MM.1S (cell line): ENCODE data around the gene COQ7.

Experiments used
- DNase-seq: peaks from one replicate; pipeline ENCODE4 v3.0.0-alpha.2; 2015
- H2AFZ ChIP-seq: fragments of 300-600 bp; sonication (generic); 2 replicates; pipeline ENCODE4 v1.6.0; 2016; ENCODE audit warnings: antibody characterized with exemption, low read length
- H3F3A ChIP-seq: fragments of 300-600 bp; sonication (generic); 2 replicates; pipeline ENCODE4 v1.6.1; 2016; ENCODE audit warnings: mild to moderate bottlenecking, antibody characterized with exemption, low read length, moderate library complexity, mixed read lengths; ENCODE audit not compliant: insufficient read depth
- H3K27ac ChIP-seq: fragments of 300-600 bp; sonication (generic); 2 replicates; pipeline ENCODE4 v1.5.1; 2016; ENCODE audit warnings: mild to moderate bottlenecking, low read length
- H3K27me3 ChIP-seq: fragments of 300-600 bp; sonication (generic); replicated peaks from 2 replicates; pipeline ENCODE4 v1.6.0; 2016; ENCODE audit warnings: low read length; ENCODE audit not compliant: insufficient read depth
- H3K36me3 ChIP-seq: fragments of 300-600 bp; sonication (generic); replicated peaks from 2 replicates; pipeline ENCODE4 v1.6.1; 2016; ENCODE audit warnings: mild to moderate bottlenecking, low read length, mixed read lengths; ENCODE audit not compliant: insufficient read depth
- H3K4me1 ChIP-seq: fragments of 300-600 bp; sonication (generic); 2 replicates; pipeline ENCODE4 v1.6.1; 2016; ENCODE audit warnings: low read length, mixed read lengths
- H3K4me2 ChIP-seq: fragments of 300-600 bp; sonication (generic); 2 replicates; pipeline ENCODE4 v1.6.0; 2016; ENCODE audit warnings: low read depth, low read length
- H3K4me3 ChIP-seq: fragments of 300-600 bp; sonication (generic); 2 replicates; pipeline ENCODE4 v1.5.1; 2016; ENCODE audit warnings: low read length, mixed read lengths
- H3K79me2 ChIP-seq: fragments of 300-600 bp; sonication (generic); 2 replicates; pipeline ENCODE4 v1.6.1; 2016; ENCODE audit warnings: mixed run types, low read length, mixed read lengths
- H3K9ac ChIP-seq: fragments of 300-600 bp; sonication (generic); 2 replicates; pipeline ENCODE4 v1.6.1; 2016; ENCODE audit warnings: low read length, mixed read lengths
- H3K9me2 ChIP-seq: fragments of 300-600 bp; sonication (generic); replicated peaks from 2 replicates; pipeline ENCODE4 v1.6.1; 2016; ENCODE audit warnings: mild to moderate bottlenecking, low read length, mixed read lengths; ENCODE audit not compliant: insufficient read depth
- H3K9me3 ChIP-seq: fragments of 300-600 bp; sonication (generic); replicated peaks from 2 replicates; pipeline ENCODE4 v1.6.1; 2016; ENCODE audit warnings: mild to moderate bottlenecking, low read length, mixed read lengths; ENCODE audit not compliant: insufficient read depth
- H4K20me1 ChIP-seq: fragments of 300-600 bp; sonication (generic); 2 replicates; pipeline ENCODE4 v1.6.1; 2016; ENCODE audit warnings: mild to moderate bottlenecking, low read length, moderate library complexity, mixed read lengths; ENCODE audit not compliant: insufficient read depth
- CTCF ChIP-seq: fragments of 300-600 bp; sonication (generic); IDR thresholded peaks from 2 replicates; pipeline ENCODE4 v1.5.1; 2016; ENCODE audit warnings: antibody characterized with exemption, low read length, mixed read lengths
- EZH2 ChIP-seq: fragments of 300-600 bp; sonication (generic); optimal IDR thresholded peaks from 2 replicates; pipeline ENCODE3; 2017; ENCODE audit warnings: low read depth, mild to moderate bottlenecking, antibody characterized with exemption, low read length, mixed read lengths
- EZH2phosphoT487 ChIP-seq: fragments of 300-600 bp; sonication (generic); IDR thresholded peaks from 2 replicates; pipeline ENCODE4 v1.6.1; 2018; ENCODE audit warnings: antibody characterized with exemption, low read length

Gene COQ7

GRCh38 chr16:19071811-19072777 is 4.7 kb downstream of the COQ7 start:
- Histone ChIP-seq H2AFZ (no peak overlapping the region), H3K4me3 (no peak overlapping the region), H3K27me3 (no peaks in the 10 kb centered on the region), H3K4me1 (no peaks in the 10 kb centered on the region), H3K79me2 (no peaks in the 10 kb centered on the region), H3K9me3 (no peaks in the 10 kb centered on the region), H3K36me3 (no peaks in the 10 kb centered on the region), H3K9ac (no peak overlapping the region), H3K9me2 (no peaks in the 10 kb centered on the region), H3K27ac (no peak overlapping the region), H4K20me1 (no peaks in the 10 kb centered on the region), H3F3A (peaks cover 4% of the 10 kb centered on the region; the same call in 1 of the 2 replicates), H3K4me2 (no peak overlapping the region)
- TF ChIP-seq EZH2: no peak
- no peak for TF ChIP-seq EZH2phosphoT487
- peak; percentile 63 for TF ChIP-seq CTCF
- peak; percentile 48 for DNase-seq

- H3K9me3 ChIP-seq: no peaks in the 10 kb centered on the region
- no peak for DNase-seq
- no peak overlapping the region for H3K4me2 ChIP-seq
- no peak overlapping the region for H3K27ac ChIP-seq
- H2AFZ ChIP-seq: no peak overlapping the region
- no peaks in the 10 kb centered on the region for H3K27me3 ChIP-seq
- no peaks in the 10 kb centered on the region for H3F3A ChIP-seq
- no peaks in the 10 kb centered on the region for H4K20me1 ChIP-seq
- no peak overlapping the region for H3K4me3 ChIP-seq
- no peaks in the 10 kb centered on the region for H3K9me2 ChIP-seq
- TF ChIP-seq CTCF (no peak), EZH2phosphoT487 (no peak), EZH2 (no peak)
- no peaks in the 10 kb centered on the region for H3K79me2 ChIP-seq
- H3K4me1 ChIP-seq: no peaks in the 10 kb centered on the region
- no peak overlapping the region for H3K9ac ChIP-seq
- no peaks in the 10 kb centered on the region for H3K36me3 ChIP-seq
These were observed 5.9 kb downstream of the COQ7 start for GRCh38 chr16:19073344-19073743.

- no peak overlapping the region for H3K4me3 ChIP-seq
- H3K4me1 ChIP-seq: no peaks in the 10 kb centered on the region
- no peak overlapping the region for H2AFZ ChIP-seq
- no peaks in the 10 kb centered on the region for H3K27me3 ChIP-seq
- no peaks in the 10 kb centered on the region for H3K36me3 ChIP-seq
- no peak overlapping the region for H3K9ac ChIP-seq
- H3F3A ChIP-seq: no peaks in the 10 kb centered on the region
- H3K9me2 ChIP-seq: no peaks in the 10 kb centered on the region
- no peaks in the 10 kb centered on the region for H4K20me1 ChIP-seq
- H3K27ac ChIP-seq: no peak overlapping the region
- TF ChIP-seq CTCF: no peak
- no peak for TF ChIP-seq EZH2phosphoT487
- TF ChIP-seq EZH2: no peak
- H3K4me2 ChIP-seq: no peak overlapping the region
- no peaks in the 10 kb centered on the region for H3K79me2 ChIP-seq
- no peaks in the 10 kb centered on the region for H3K9me3 ChIP-seq
- no peak for DNase-seq
These were observed 6.4 kb downstream of the COQ7 start for GRCh38 chr16:19073863-19074262.
